ENCODE results near the gene CLASP1. TPM values are rescaled to one million over a fixed set of nuclear protein-coding genes. Genes with fewer than 3 reads are reported as not detected.

Gene CLASP1
- total RNA-seq, 1 donor from 2014 or later, result 60.1 TPM

DNA sequence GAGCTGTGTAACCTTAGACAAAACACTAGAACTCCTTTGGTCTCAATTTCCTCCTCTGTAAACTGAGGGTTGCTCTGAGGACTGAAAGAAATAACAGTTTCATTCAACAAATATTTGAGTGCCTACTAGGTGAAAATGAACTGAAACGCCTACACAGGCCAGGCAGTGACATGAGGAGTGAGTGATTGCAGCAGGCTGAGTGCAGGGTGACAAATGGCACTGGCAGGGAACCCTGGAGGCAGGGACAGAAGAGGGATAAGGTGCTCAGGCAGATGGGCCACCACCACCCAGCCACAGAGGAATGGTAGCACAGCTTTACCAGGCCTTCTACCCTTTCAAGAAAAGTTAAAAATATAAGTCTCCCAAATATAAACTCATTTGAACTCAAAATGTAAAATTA lies 130.1 kb downstream of the CLASP1 start:
- H3K27ac ChIP-seq (replicated peaks), result no peak overlapping the region
- H3K4me1 ChIP-seq, result peaks cover 24% of the 10 kb centered on the region
- H3K9me3 ChIP-seq (replicated peaks), result no peaks in the 10 kb centered on the region
- intact Hi-C loops (cut with micrococcal nuclease), result no loop called here
- TF ChIP-seq, protein P1, sequence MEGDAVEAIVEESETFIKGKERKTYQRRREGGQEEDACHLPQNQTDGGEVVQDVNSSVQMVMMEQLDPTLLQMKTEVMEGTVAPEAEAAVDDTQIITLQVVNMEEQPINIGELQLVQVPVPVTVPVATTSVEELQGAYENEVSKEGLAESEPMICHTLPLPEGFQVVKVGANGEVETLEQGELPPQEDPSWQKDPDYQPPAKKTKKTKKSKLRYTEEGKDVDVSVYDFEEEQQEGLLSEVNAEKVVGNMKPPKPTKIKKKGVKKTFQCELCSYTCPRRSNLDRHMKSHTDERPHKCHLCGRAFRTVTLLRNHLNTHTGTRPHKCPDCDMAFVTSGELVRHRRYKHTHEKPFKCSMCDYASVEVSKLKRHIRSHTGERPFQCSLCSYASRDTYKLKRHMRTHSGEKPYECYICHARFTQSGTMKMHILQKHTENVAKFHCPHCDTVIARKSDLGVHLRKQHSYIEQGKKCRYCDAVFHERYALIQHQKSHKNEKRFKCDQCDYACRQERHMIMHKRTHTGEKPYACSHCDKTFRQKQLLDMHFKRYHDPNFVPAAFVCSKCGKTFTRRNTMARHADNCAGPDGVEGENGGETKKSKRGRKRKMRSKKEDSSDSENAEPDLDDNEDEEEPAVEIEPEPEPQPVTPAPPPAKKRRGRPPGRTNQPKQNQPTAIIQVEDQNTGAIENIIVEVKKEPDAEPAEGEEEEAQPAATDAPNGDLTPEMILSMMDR (IDR thresholded peaks at IDR 0.05; ENCODE audit: borderline replicate concordance), result no peak
- H3K27me3 ChIP-seq (ENCODE audit: low read depth), result no peaks in the 10 kb centered on the region
- DNase-seq, result no peak
- H3K36me3 ChIP-seq, result peaks cover 55% of the 10 kb centered on the region
- H3K4me3 ChIP-seq, result no peak overlapping the region

GRCh38 chr2:121513597-121514333 lies 135.5 kb downstream of the CLASP1 start:
- Histone ChIP-seq H3K36me3 (peaks cover 51% of the 10 kb centered on the region), H3K4me1 (peaks cover under 1% of the 10 kb centered on the region), H3K9me3 (replicated peaks) (peaks cover 4% of the 10 kb centered on the region), H3K27ac (replicated peaks) (no peak overlapping the region), H3K27me3 (ENCODE audit: low read depth) (no peaks in the 10 kb centered on the region), H3K4me3 (no peak overlapping the region)
- TF ChIP-seq, protein P1 (IDR thresholded peaks at IDR 0.05; ENCODE audit: borderline replicate concordance), result no peak
- intact Hi-C loops (cut with micrococcal nuclease), result no loop called here
- DNase-seq, result no peak

DNA sequence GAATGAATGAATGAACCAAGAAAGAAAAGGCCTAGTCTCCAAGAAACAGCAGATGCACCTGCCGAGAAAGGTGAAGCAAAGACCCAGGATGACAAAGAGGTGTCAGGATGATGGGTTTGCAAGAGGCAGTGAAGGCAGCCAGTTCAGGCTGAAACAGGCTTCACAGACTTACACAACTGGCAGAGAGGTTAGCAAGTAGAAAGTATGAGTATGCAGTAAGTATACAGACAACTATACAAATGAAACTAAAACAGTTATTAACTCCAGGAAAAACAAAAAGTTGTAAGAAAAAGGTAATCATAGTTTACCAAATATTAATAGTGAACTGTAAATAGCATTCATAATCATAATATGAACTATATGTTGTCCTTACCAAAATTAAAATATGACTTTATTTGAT lies 138.4 kb downstream of the CLASP1 start:
- intact Hi-C loops (cut with micrococcal nuclease), result no loop called here
- Histone ChIP-seq H3K4me3 (no peak overlapping the region), H3K27me3 (ENCODE audit: low read depth) (no peaks in the 10 kb centered on the region), H3K27ac (replicated peaks) (no peak overlapping the region), H3K9me3 (replicated peaks) (peaks cover 7% of the 10 kb centered on the region), H3K36me3 (peaks cover 30% of the 10 kb centered on the region), H3K4me1 (peaks cover 9% of the 10 kb centered on the region)
- TF ChIP-seq, protein P1 (IDR thresholded peaks at IDR 0.05; ENCODE audit: borderline replicate concordance), result no peak
- DNase-seq, result no peak

DNA sequence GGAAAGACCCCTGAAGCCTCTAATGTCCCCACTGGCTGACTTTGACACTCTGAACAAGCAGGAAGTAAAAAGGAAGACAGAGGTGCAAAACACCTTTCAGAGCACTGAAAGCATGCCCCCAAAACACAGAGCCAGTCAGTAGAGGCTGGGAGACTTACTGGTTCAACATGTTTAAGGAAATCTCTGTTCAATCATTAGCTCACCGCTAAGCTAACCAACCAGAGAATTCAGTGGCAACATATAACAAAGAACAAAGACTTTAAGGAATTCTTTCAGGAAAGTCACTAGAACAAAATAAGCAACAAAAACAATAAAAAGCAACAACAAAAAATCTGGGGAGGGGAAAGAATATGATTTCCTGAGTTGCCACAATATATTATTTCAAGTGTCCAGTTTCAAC lies 142.6 kb downstream of the CLASP1 start:
- no peak for DNase-seq
- Histone ChIP-seq H3K4me1 (peaks cover 21% of the 10 kb centered on the region), H3K9me3 (replicated peaks) (peaks cover 7% of the 10 kb centered on the region), H3K27ac (replicated peaks) (peak overlapping the region; percentile 21), H3K4me3 (no peak overlapping the region), H3K27me3 (ENCODE audit: low read depth) (no peaks in the 10 kb centered on the region), H3K36me3 (peaks cover 24% of the 10 kb centered on the region)
- intact Hi-C loops (cut with micrococcal nuclease), result no loop called here
- TF ChIP-seq, protein P1 (IDR thresholded peaks at IDR 0.05; ENCODE audit: borderline replicate concordance), result no peak

DNA sequence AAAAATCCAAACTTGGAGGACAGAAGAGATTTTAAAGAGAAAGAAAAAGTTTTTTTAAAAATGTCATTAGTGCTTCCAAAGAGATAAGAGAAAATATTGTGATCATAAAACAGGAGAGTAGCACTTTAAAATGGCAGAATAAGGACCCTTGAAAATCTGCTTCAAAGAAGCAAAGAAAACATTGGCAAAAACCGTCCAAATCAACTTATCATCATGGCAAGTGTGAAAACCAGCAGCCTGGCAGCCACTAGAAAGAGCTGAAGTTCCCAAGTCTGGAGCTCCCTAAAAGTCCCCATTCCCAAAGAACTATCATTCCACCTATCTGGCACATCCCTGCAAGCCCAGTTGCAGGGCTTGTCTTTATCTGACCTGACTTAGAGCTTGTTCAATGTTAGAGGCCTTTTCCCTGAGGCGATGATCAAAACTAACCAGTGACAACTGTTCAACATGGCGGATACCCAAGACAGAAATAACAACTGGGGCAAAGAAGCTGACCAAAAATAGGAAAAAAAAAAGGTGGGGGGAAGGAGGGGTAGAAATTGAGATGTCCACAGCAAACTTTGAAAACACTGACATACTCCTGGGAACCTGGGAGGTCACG lies 143.2 kb downstream of the CLASP1 start:
- H3K9me3 ChIP-seq (replicated peaks), result peaks cover 7% of the 10 kb centered on the region
- no peak for DNase-seq
- H3K36me3 ChIP-seq, result peaks cover 25% of the 10 kb centered on the region
- H3K4me1 ChIP-seq, result peaks cover 23% of the 10 kb centered on the region
- H3K4me3 ChIP-seq, result no peak overlapping the region
- H3K27me3 ChIP-seq (ENCODE audit: low read depth), result no peaks in the 10 kb centered on the region
- intact Hi-C loops (cut with micrococcal nuclease), result no loop called here
- TF ChIP-seq, protein P1 (IDR thresholded peaks at IDR 0.05; ENCODE audit: borderline replicate concordance), result no peak
- H3K27ac ChIP-seq (replicated peaks), result peak overlapping the region; percentile 21

Data from left ventricle myocardium inferior (tissue), 1 donor.